Measurements from ENCODE around the gene TMEM131. TPM values are rescaled to one million over a fixed set of nuclear protein-coding genes. Genes with fewer than 3 reads are reported as not detected.

Gene TMEM131
- total RNA-seq, 1 donor = 43.6 TPM

DNA sequence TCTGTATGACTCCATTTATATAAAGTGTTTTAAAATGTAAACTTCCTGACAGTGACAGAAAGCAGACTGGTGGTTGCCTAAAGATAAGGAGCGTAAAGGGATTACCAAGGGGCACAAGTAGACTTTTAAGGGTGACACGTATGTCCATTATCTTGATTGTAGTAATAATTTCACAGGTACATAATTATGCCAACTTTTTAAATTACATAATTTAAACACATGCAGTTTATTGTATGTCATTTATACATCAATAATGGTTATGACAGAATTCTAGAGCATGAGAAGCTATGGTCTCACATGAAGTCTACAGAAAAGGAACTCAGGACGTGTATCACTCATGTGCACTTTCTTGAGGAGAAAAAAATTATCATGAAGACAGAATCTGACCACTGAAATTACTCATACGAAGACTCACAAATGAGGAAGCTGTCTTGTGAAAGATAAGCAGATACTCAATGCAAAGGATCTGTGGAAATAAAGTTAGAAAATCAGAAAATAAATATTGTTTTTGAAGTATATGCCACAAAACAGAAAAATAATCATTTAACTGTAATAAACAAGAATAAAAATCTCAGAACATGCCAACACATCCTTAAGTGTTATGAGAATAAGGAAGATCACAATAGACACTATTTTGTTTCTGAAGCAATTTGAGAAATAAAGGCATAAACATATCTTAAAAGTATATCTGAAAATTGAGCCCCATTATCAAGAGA, 84.4 kb downstream of the TMEM131 start:
- H3K4me3 ChIP-seq (ENCODE audit: low read depth, low read length) = no peak overlapping the region
- DNase-seq (ENCODE audit: low read depth) = peak; percentile 75
- TF ChIP-seq, protein P1, sequence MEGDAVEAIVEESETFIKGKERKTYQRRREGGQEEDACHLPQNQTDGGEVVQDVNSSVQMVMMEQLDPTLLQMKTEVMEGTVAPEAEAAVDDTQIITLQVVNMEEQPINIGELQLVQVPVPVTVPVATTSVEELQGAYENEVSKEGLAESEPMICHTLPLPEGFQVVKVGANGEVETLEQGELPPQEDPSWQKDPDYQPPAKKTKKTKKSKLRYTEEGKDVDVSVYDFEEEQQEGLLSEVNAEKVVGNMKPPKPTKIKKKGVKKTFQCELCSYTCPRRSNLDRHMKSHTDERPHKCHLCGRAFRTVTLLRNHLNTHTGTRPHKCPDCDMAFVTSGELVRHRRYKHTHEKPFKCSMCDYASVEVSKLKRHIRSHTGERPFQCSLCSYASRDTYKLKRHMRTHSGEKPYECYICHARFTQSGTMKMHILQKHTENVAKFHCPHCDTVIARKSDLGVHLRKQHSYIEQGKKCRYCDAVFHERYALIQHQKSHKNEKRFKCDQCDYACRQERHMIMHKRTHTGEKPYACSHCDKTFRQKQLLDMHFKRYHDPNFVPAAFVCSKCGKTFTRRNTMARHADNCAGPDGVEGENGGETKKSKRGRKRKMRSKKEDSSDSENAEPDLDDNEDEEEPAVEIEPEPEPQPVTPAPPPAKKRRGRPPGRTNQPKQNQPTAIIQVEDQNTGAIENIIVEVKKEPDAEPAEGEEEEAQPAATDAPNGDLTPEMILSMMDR (IDR thresholded peaks at IDR 0.05; ENCODE audit: insufficient read depth, low read depth, low read length) = no peak

DNA sequence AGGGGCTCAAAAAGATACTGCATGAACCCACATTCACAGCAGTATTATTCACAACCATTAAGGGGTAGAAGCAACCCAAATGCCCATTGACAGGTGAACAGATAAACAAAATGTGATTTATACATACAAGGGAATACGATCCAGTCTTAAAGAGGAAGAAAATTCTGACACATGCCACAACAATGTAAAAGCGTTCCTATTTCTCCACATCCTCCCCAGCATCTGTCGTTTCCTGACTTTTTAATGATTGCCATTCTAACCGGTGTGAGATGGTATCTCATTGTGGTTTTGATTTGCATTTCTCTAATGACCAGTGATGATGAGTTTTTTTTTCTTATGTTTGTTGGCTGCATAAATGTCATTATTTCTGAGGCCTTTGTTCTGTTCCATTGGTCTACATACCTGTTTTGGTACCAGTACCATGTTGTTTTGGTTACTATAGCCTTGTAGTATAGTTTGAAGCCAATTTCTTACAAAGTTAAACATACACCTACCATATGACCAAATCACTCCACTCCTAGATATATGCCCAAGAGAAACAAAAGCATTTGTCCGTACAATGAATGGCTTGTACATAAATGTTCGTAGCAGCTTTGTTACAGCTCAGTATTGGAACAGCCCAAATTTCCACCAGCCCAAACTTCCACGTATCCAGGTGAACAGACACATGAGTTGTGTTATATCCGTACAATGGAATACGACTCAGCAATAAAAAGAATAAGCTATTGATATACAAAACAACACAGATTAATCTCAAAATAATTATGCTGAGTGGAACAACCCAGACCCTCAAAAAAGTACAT, 85.1 kb downstream of the TMEM131 start:
- DNase-seq (ENCODE audit: low read depth) = peak; percentile 21
- no peak overlapping the region for H3K4me3 ChIP-seq (ENCODE audit: low read depth, low read length)
- TF ChIP-seq, protein P1 (IDR thresholded peaks at IDR 0.05; ENCODE audit: insufficient read depth, low read depth, low read length) = no peak

DNA sequence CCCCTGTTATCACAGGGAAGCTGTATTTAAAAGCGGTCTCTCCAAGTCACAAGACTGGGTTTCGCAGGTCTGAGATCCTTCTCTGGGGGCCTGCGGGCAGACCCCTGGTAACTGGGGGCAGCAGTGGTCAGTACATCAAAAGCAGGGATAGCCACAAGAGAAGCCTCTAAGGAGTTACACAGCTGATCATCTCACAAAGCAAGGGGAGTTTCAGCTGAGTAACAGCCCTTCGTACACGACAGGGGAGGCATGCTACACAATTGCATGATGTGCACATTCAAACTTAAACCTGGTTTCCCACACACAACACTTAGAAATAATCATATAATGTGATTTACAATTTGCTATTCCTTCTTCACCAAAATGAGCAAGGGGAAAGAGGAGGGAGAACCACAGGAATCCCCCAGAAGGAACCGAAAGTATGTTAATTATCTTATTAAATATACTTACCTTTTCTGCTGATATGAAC, 87.5 kb downstream of the TMEM131 start:
- no peak for DNase-seq (ENCODE audit: low read depth)
- TF ChIP-seq, protein P1 (IDR thresholded peaks at IDR 0.05; ENCODE audit: insufficient read depth, low read depth, low read length) = no peak
- H3K4me3 ChIP-seq (ENCODE audit: low read depth, low read length) = no peak overlapping the region

DNA sequence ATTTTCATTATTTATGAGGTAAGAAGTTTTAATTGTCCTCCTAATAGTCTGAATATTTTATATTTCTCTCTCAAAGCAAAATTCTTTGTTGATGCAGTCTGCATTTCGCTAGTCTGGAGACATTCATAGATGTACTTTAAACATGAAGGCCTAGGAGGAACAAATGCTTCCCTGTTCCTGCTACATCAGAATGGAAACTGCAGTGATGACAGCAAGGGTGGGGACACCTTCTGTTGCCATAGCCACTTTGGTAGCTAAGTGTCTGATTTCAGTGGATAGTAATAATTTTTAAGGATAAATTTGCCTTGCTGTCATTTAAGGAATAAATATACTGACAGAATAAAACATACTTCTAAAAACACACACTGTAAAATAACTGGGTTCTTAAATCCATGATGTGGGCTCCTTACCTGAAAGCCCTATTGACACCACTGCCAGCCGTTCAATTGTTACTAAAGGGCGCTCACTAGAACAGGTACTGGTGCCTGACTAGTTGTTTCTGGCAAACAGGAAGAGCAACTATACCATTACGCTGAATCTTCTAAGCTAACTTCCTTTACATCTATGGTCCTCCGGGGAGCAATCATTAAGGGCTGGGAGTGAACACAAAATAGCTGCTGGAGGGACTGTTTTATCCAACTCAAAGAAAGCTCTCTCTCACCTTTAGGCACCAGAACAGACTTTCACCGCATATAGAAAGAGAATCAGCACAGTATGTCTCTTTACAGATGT, 88.2 kb downstream of the TMEM131 start:
- H3K4me3 ChIP-seq (ENCODE audit: low read depth, low read length) = no peak overlapping the region
- no peak for DNase-seq (ENCODE audit: low read depth)
- TF ChIP-seq, protein P1 (IDR thresholded peaks at IDR 0.05; ENCODE audit: insufficient read depth, low read depth, low read length) = no peak

DNA sequence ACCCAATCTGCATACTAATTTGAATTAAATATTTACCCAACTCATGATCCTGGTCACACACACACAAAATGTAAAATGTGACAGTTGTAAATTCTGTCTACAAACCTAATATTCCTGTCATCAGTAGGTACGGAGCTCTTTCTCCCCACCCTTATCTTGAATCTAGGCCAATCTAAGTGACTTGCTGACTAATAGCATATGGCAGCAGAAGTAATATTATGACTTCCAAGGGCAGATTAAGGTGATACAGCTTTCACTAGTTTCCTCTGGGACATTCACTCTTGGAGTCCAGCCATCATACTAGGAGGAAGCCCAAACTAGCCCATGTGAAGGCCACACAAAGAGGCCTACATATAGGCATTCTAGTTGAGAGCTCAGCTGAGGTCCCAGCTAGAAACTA, 89.4 kb downstream of the TMEM131 start:
- TF ChIP-seq, protein P1 (IDR thresholded peaks at IDR 0.05; ENCODE audit: insufficient read depth, low read depth, low read length) = no peak
- DNase-seq (ENCODE audit: low read depth) = no peak

DNA sequence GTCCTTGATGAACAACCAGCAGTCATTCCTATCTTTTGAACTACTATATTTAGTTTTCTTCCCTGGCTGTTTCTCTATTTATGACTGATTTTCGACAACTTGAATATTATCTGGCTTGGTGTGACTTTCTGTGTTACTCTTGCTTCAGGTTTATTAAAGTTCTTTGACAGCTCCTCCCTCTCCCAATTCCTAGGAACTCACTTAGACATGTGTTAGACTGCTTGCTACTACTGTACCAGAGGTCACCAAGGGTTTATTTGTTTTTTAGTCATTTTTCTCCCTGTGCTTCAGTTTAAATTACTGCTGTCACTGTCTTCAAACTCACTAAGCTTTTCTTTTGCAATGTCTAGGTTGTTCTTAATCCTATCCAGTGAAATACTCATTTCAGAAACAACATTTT, 90.5 kb downstream of the TMEM131 start:
- TF ChIP-seq, protein P1 (IDR thresholded peaks at IDR 0.05; ENCODE audit: insufficient read depth, low read depth, low read length) = no peak
- no peak overlapping the region for H3K4me3 ChIP-seq (ENCODE audit: low read depth, low read length)
- no peak for DNase-seq (ENCODE audit: low read depth)

More for the DNA sequence above, 89.4 kb downstream of the TMEM131 start:
- H3K4me3 ChIP-seq (ENCODE audit: low read depth, low read length) = no peak overlapping the region

Data from fibroblast of villous mesenchyme (primary cell).